GM12875 (cell line): ENCODE data around the gene CX3CR1.

Experiments
- H3K4me3 ChIP-seq: one replicate; pipeline ENCODE4 v1.5.1; 2011; ENCODE audit warnings: low read depth, low read length, control low read depth
- CTCF ChIP-seq: IDR thresholded peaks from 2 replicates; pipeline ENCODE4 v1.5.1; 2011; ENCODE audit warnings: low read depth, mild to moderate bottlenecking, control low read depth, inconsistent platforms, low read length, moderate library complexity, borderline replicate concordance; ENCODE audit not compliant: insufficient read depth

Gene CX3CR1

GRCh38 chr3:39264053-39264452, 15.8 kb downstream of the CX3CR1 start:
- no peak overlapping the region for H3K4me3 ChIP-seq
- no peak for TF ChIP-seq CTCF

- no peak for TF ChIP-seq CTCF
- no peak overlapping the region for H3K4me3 ChIP-seq
Observed at GRCh38 chr3:39263576-39263975, 16.3 kb downstream of the CX3CR1 start.

- no peak overlapping the region for H3K4me3 ChIP-seq
- no peak for TF ChIP-seq CTCF
Observed at GRCh38 chr3:39262846-39263245, 17.0 kb downstream of the CX3CR1 start.

GRCh38 chr3:39261726-39262125, 18.1 kb downstream of the CX3CR1 start:
- no peak overlapping the region for H3K4me3 ChIP-seq
- TF ChIP-seq CTCF, result no peak

- no peak overlapping the region for H3K4me3 ChIP-seq
- peak; percentile 30; the same call in 1 of the 2 replicates for TF ChIP-seq CTCF
Observed at GRCh38 chr3:39260957-39261356, 18.9 kb downstream of the CX3CR1 start.

- H3K4me3 ChIP-seq, result no peak overlapping the region
- TF ChIP-seq CTCF, result no peak
Observed at GRCh38 chr3:39260318-39260717, 19.5 kb downstream of the CX3CR1 start.

- no peak for TF ChIP-seq CTCF
- H3K4me3 ChIP-seq, result peak overlapping the region; percentile 16
Observed at GRCh38 chr3:39255503-39256325, 24.1 kb downstream of the CX3CR1 start.
